Heart left ventricle (tissue), 13 donors: ENCODE data around the gene BROX.

Source experiments
- POLR2A ChIP-seq, 2 donors: fragments of 450-650 bp; IDR thresholded peaks; one replicate each; pipeline ENCODE4 v1.6.1; 2017; ENCODE audit warnings: antibody characterized with exemption in 2 of 2, mild to moderate bottlenecking in 2 of 2, moderate library complexity in 2 of 2
- TF ChIP-seq, protein P1 (sequence below), 12 donors: fragments of 200-600 bp; sonication (generic) in 4 of 12; IDR thresholded peaks; one replicate each; pipeline versions ENCODE4 v1.5.0 to v1.8.0; 2018 to 2022; ENCODE audit warnings: antibody characterized with exemption in 12 of 12, mild to moderate bottlenecking in 5 of 12
- donor health status: ischemic (EF 13 %, LVEDD 7.1; RV severe dilation, severe dysfunction).
- donor health status: DM: no; HTN: yes; CAD: no.
- donor health status: DM: no; HTN: no; CAD: no.
- donor health status: ischemic (EF 25% LVEDD 6.9; RV normal size, moderate dysfunction).
- donor health status: ischemic (EF 25% LVEDD 5.7; RV mildly dilated, moderate dysfunction).
- donor health status: ischemic (EF 35%, LVEDD 5.7; RV mildly dilated, moderate dysfunction).
- donor health status: nonischemic (EF 11% LVEDD 7.7; RV severe dilation, severe dysfunction).
- donor health status: DM: yes; HTN: yes; CAD: no.
- donor health status: PGD.
- donor health status: ischemic (EF 29% LVEDD 5.4; RV normal size, mild dysfunction).
- donor health status: nonischemic (EF 23%, LVEDD 6.1; RV moderate dilation, normal function).

DNA sequence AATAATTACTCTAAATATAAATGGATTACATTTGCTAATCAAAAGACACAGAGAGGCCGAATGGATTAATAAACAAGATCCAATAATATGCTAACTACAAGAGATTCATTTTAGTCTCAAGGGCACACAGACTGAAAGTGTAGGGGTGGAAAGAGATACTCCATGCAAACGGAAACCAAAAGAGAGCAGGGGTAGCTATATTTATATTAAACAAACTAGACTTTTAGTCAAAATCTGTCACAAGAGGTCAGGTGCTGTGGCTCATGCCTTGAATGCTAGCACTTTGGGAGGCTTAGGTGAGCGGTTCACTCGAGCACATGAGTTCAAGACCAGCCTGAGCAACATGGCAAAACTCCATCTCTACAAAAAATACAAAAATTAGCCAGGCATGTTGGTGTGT, 68.9 kb downstream of the BROX start:
- TF ChIP-seq, protein P1, sequence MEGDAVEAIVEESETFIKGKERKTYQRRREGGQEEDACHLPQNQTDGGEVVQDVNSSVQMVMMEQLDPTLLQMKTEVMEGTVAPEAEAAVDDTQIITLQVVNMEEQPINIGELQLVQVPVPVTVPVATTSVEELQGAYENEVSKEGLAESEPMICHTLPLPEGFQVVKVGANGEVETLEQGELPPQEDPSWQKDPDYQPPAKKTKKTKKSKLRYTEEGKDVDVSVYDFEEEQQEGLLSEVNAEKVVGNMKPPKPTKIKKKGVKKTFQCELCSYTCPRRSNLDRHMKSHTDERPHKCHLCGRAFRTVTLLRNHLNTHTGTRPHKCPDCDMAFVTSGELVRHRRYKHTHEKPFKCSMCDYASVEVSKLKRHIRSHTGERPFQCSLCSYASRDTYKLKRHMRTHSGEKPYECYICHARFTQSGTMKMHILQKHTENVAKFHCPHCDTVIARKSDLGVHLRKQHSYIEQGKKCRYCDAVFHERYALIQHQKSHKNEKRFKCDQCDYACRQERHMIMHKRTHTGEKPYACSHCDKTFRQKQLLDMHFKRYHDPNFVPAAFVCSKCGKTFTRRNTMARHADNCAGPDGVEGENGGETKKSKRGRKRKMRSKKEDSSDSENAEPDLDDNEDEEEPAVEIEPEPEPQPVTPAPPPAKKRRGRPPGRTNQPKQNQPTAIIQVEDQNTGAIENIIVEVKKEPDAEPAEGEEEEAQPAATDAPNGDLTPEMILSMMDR (IDR thresholded peaks at IDR 0.05), result no peak
- TF ChIP-seq POLR2A (IDR thresholded peaks at IDR 0.05), result no peak
